Fibroblast of villous mesenchyme (primary cell): Measurements from ENCODE around the gene CENPE. TPM values are rescaled to one million over a fixed set of nuclear protein-coding genes. Genes with fewer than 3 reads are reported as not detected.

Experiments used
- DNase-seq: peaks from one replicate; pipeline ENCODE4 v3.0.0-alpha.2; 2010; ENCODE audit warnings: low read depth
- H3K4me3 ChIP-seq: 2 replicates; pipeline ENCODE4 v1.5.1; 2011; ENCODE audit warnings: low read depth, mild to moderate bottlenecking, low read length
- CTCF ChIP-seq: IDR thresholded peaks from 2 replicates; pipeline ENCODE4 v1.5.1; 2012; ENCODE audit warnings: low read depth, mild to moderate bottlenecking, low read length; ENCODE audit not compliant: insufficient read depth
- total RNA-seq: library from RNA; depleted of rRNA; stranded (reverse); fragments of >200 nt; gene quantifications from 2 replicates; pipeline ENCODE4 v1.2.3, GENCODE V29; 2012

CENPE gene
- total RNA-seq, 1 donor = 19.9 TPM

GRCh38 chr4:103076747-103077347 is 121.3 kb downstream of the CENPE start, which contains the start of gene SLC9B2:
SLC9B2 (minus strand) TSS chr4:103076761; CDS start chr4:103067550, 9,211 bp downstream.
- no peak for DNase-seq
- H3K4me3 ChIP-seq = peak within 1 kb of the TSS; percentile 73
- no peak for TF ChIP-seq CTCF

- peak; percentile 73 for DNase-seq
Observed at GRCh38 chr4:103075894-103076746, 122.0 kb downstream of the CENPE start.

GRCh38 chr4:103075435-103075893 is 122.7 kb downstream of the CENPE start:
- TF ChIP-seq CTCF = no peak
- peak overlapping the region; percentile 73 for H3K4me3 ChIP-seq
- peak; percentile 31 for DNase-seq

More at GRCh38 chr4:103075894-103076746, 122.0 kb downstream of the CENPE start:
- no peak for TF ChIP-seq CTCF
- peak overlapping the region; percentile 73 for H3K4me3 ChIP-seq

GRCh38 chr4:103074744-103075434 is 123.3 kb downstream of the CENPE start:
- TF ChIP-seq CTCF = no peak
- H3K4me3 ChIP-seq = no peak overlapping the region

GRCh38 chr4:103073792-103074438 is 124.2 kb downstream of the CENPE start:
- H3K4me3 ChIP-seq = no peak overlapping the region
- no peak for TF ChIP-seq CTCF

More at GRCh38 chr4:103074744-103075434, 123.3 kb downstream of the CENPE start:
- DNase-seq = peak; percentile 18

More at GRCh38 chr4:103073792-103074438, 124.2 kb downstream of the CENPE start:
- no peak for DNase-seq
